ENCODE data around the gene NKIRAS1. TPM values are rescaled to one million over a fixed set of nuclear protein-coding genes. Genes with fewer than 3 reads are reported as not detected.

Gene NKIRAS1
- total RNA-seq, 1 donor from 2014 or later: 8.4 TPM

- no peaks in the 10 kb centered on the region for H3K9me3 ChIP-seq
- H3K36me3 ChIP-seq: peaks cover 24% of the 10 kb centered on the region
- H3K27me3 ChIP-seq: no peaks in the 10 kb centered on the region
- no peak for DNase-seq
- no peak for TF ChIP-seq CTCF (IDR thresholded peaks at IDR 0.05)
- intact Hi-C loops (cut with DNase I): no loop called here
- no peak for ATAC-seq
- no peak overlapping the region for H3K27ac ChIP-seq
- H3K4me3 ChIP-seq: no peak overlapping the region
- no peaks in the 10 kb centered on the region for H3K4me1 ChIP-seq
These were observed 26.8 kb downstream of the NKIRAS1 start for GRCh38 chr3:23889950-23890349.

- DNase-seq (no peak), ATAC-seq (no peak)
- intact Hi-C loops (cut with DNase I): no loop called here
- H3K4me3 ChIP-seq: no peak overlapping the region
- H3K36me3 ChIP-seq: peaks cover 24% of the 10 kb centered on the region
- no peaks in the 10 kb centered on the region for H3K4me1 ChIP-seq
- no peak for TF ChIP-seq CTCF (IDR thresholded peaks at IDR 0.05)
- H3K27ac ChIP-seq: no peak overlapping the region
- H3K27me3 ChIP-seq: no peaks in the 10 kb centered on the region
- no peaks in the 10 kb centered on the region for H3K9me3 ChIP-seq
These were observed 27.4 kb downstream of the NKIRAS1 start for GRCh38 chr3:23889386-23889785.

- Histone ChIP-seq H3K27me3 (no peaks in the 10 kb centered on the region), H3K36me3 (peaks cover 24% of the 10 kb centered on the region), H3K9me3 (no peaks in the 10 kb centered on the region), H3K27ac (no peak overlapping the region), H3K4me1 (no peaks in the 10 kb centered on the region), H3K4me3 (no peak overlapping the region)
- intact Hi-C loops (cut with DNase I): no loop called here
- TF ChIP-seq CTCF (IDR thresholded peaks at IDR 0.05): peak; percentile 89
- peak; percentile 65 for ATAC-seq
- DNase-seq: no peak
These were observed 28.1 kb downstream of the NKIRAS1 start for GRCh38 chr3:23888617-23889228.

- intact Hi-C loops (cut with DNase I): no loop called here
- DNase-seq (no peak), ATAC-seq (no peak)
- no peaks in the 10 kb centered on the region for H3K4me1 ChIP-seq
- H3K27ac ChIP-seq: no peak overlapping the region
- no peaks in the 10 kb centered on the region for H3K9me3 ChIP-seq
- no peaks in the 10 kb centered on the region for H3K27me3 ChIP-seq
- H3K4me3 ChIP-seq: no peak overlapping the region
- no peak for TF ChIP-seq CTCF (IDR thresholded peaks at IDR 0.05)
- peaks cover 13% of the 10 kb centered on the region for H3K36me3 ChIP-seq
These were observed 30.5 kb downstream of the NKIRAS1 start for GRCh38 chr3:23886311-23886710.

GRCh38 chr3:23885210-23885609 lies 31.6 kb downstream of the NKIRAS1 start:
- Histone ChIP-seq H3K4me3 (no peak overlapping the region), H3K36me3 (peaks cover 9% of the 10 kb centered on the region), H3K27me3 (no peaks in the 10 kb centered on the region), H3K9me3 (no peaks in the 10 kb centered on the region), H3K4me1 (peaks cover 8% of the 10 kb centered on the region), H3K27ac (no peak overlapping the region)
- TF ChIP-seq CTCF (IDR thresholded peaks at IDR 0.05): no peak
- intact Hi-C loops (cut with DNase I): no loop called here
- ATAC-seq: peak; percentile 62
- DNase-seq: no peak

GRCh38 chr3:23884481-23884880 lies 32.3 kb downstream of the NKIRAS1 start:
- Histone ChIP-seq H3K27ac (no peak overlapping the region), H3K9me3 (no peaks in the 10 kb centered on the region), H3K4me3 (no peak overlapping the region), H3K36me3 (peaks cover 2% of the 10 kb centered on the region), H3K4me1 (peaks cover 8% of the 10 kb centered on the region), H3K27me3 (no peaks in the 10 kb centered on the region)
- TF ChIP-seq CTCF (IDR thresholded peaks at IDR 0.05): peak; percentile 15
- intact Hi-C loops (cut with DNase I): no loop called here
- no peak for DNase-seq
- peak; percentile 12 for ATAC-seq
